Stimulated activated CD8-positive, alpha-beta memory T cell treated with anti-CD3 and anti-CD28 coated beads, Interleukin-2, amount 100 ng/mL, for 48 hours (primary cell): ENCODE data around the gene GUSB.
"Not testable (repeated sequence)": the region's sequence is repeated elsewhere in the genome, so short reads cannot be mapped to it uniquely, and the experiment has no call there.

Source experiments
- DNase-seq, 2 donors: peaks; one replicate each; pipeline ENCODE4 v3.0.0-alpha.2; 2020; ENCODE audit warnings: low read depth in 2 of 2

Gene GUSB

GRCh38 chr7:65975814-65976445 is 6.1 kb downstream of the GUSB start:
- no peak for DNase-seq

- no peak for DNase-seq
Observed at GRCh38 chr7:65974876-65975275, 7.1 kb downstream of the GUSB start.

GRCh38 chr7:65974191-65974801 is 7.7 kb downstream of the GUSB start:
- DNase-seq: no peak

- DNase-seq: no peak
Observed at GRCh38 chr7:65972976-65973375, 9.0 kb downstream of the GUSB start.

GRCh38 chr7:65971021-65971420 is 11.0 kb downstream of the GUSB start:
- no peak for DNase-seq

GRCh38 chr7:65968256-65969185 is 13.5 kb downstream of the GUSB start:
- no peak for DNase-seq

GRCh38 chr7:65967361-65968155 is 14.5 kb downstream of the GUSB start:
- no peak for DNase-seq

- no peak for DNase-seq
Observed at GRCh38 chr7:65966146-65966545, 15.9 kb downstream of the GUSB start.

- DNase-seq: not testable (repeated sequence)
Observed at GRCh38 chr7:65964671-65965070, 17.3 kb downstream of the GUSB start.

GRCh38 chr7:65962033-65962432 is 20.0 kb downstream of the GUSB start:
- DNase-seq: no peak

GRCh38 chr7:65960351-65961074 is 21.5 kb downstream of the GUSB start:
- DNase-seq: no peak

- no peak for DNase-seq
Observed at GRCh38 chr7:65955718-65956117, 26.3 kb downstream of the GUSB start.

GRCh38 chr7:65953890-65954450 is 28.0 kb downstream of the GUSB start:
- no peak for DNase-seq

GRCh38 chr7:65953001-65953720 is 28.9 kb downstream of the GUSB start:
- DNase-seq: no peak

- DNase-seq: no peak
Observed at GRCh38 chr7:65951837-65952578, 30.0 kb downstream of the GUSB start.

- DNase-seq: no peak
Observed at GRCh38 chr7:65946904-65947303, 35.1 kb downstream of the GUSB start.

GRCh38 chr7:65945787-65946186 is 36.2 kb downstream of the GUSB start:
- DNase-seq: not testable (repeated sequence)

- DNase-seq: no peak
Observed at GRCh38 chr7:65938336-65938895, 43.6 kb downstream of the GUSB start.

- no peak for DNase-seq
Observed at GRCh38 chr7:65937296-65937695, 44.7 kb downstream of the GUSB start.
